NOMO-1 treated with dmso at 0.1 percent for 144 hours (cell line): ENCODE data around the gene MARCHF10.

Experiments used
- DNase-seq: peaks from one replicate; lab custom pipeline; 2025; ENCODE audit not compliant: unreplicated experiment; lab: John Stamatoyannopoulos, UW

Gene MARCHF10

DNA sequence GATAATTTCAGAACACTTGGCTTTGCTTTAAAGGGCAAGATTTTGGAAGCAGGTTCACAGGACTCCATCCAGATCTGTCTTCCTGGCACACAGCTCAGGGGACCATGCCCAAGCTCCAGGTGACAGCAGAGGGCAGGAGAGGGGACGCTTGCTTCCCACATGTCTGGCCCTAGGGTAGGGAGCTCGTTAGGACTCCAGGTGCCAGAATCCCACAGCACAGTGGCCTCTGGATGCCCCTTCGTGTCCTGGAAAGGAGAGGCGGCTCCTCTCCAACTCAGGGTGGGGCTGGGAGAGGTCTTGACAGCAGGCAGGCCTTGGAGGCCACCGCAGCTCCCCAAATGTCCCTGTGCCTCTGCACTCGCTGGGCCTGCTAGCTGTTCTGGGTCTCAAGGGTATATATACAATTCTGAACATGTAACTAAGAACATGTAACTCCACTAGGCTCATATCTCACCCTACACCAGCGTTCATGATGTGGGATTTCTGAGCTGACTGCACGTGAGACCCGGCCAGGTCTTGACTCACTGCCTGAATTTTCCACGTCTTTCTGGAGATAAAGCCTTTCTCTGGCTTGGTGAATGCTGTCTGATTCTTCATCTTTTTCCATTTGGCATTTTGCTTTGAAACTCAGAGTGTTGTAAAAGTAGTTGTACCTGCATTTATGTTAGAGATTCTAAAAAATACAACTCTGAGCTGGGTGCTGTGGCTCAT lies 52.8 kb downstream of the MARCHF10 start:
- DNase-seq: no peak

DNA sequence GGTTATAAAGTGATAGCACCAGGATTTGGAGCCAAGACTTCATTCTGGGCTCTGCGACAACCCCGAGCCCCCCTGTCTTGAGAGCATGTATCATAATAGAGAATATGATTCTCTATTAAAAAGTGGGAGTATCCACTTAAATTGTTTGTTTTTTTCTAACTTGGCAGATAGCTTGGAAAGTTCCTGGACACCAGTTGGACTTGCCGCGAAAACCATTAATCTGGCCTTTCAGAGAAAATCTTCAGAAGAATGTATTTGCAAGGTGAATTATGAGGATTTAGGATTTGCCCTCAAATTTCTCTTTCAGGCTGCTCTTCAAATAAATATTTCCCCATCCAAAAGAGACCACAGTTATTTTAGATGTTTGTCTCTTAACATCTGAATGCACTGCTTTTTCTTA lies 53.5 kb downstream of the MARCHF10 start:
- no peak for DNase-seq

DNA sequence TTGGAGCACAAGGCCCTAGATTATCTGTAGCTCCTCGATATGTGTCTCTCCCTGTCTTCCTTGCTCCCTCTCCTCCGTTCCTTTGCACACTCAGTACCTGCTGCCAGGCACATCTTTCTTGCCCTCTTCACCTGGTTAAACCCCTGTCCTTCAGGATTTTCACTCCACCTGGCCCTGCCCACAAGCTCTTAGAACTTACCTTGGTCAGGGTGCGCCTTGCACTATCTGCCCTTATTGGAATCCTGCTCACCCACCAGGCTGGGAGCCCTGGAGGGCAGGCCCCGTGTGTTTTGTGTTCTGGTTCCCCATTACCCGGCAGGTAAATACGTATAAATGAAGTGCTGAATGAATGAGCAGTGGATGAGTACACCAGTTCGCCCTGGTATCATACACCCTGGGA lies 54.6 kb downstream of the MARCHF10 start:
- DNase-seq: no peak

DNA sequence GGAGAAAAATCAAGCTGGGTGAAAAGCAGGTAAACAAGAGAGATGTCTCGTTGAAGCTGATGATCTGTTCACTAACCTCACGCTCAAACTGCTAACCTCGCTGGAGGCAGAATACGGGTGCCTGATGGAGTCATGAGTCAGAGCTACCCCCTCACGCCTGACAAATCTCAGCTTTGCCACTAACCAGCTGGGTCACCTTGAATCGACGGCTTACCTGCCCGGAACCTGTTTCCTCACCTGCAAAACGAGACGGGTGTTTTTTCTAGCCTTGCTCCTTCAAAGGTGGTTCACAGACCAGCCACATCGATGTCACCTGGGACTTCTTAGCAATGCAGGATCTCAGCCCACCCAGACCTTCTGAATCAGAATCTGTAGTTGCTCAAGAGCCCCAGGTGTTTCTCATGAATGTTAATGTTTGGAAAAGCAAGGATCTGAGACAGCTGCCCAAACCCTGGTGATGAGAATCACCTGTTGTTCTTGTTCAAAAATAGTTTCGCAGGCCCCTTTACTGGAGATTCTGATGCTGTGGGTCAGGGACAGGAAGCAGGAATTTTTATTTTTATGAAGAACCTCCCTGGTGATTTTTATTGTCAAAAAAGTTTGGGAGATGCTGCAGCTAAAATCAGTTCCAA lies 56.9 kb downstream of the MARCHF10 start:
- DNase-seq: no peak

DNA sequence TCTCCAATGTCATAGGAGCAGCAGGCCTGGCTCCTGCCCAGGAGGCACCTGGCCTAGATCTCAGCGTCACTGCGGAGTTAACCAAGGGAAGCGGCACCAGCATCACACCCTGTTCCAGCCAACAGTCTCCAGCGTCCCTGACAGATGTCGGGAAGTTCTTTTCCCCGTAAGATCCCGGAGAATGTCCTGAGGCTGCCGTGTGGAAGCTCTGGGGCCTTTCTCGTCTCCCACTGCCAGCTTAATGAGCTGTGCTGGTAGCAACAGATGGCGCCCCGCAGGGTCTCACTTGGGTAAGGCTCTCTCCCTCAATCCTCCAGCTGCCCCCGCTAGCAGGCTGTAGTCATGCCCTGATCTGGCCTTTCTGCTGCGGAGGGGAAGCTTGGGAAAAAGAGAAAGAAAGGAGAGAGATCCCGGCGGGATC lies 57.5 kb downstream of the MARCHF10 start:
- no peak for DNase-seq

DNA sequence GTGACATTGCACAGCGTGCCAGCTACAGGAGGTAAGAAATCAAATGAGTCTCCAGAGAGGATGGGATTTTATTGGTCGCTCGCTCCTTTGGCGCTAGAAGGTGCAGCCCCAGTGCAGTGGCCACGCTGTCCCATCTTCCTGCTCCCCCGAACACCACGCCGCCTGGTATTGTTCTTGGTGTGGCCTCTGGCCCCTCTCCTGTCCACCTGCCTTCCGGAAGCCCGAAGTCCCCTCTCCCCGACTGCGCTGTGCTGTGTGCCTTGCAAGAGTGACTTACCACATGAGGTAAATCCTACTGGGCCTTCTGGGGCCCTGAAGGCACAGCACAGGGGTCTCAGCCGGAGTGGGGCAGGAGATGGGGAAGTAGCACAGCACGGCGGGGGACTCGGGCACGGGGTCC lies 58.2 kb downstream of the MARCHF10 start:
- DNase-seq: no peak

DNA sequence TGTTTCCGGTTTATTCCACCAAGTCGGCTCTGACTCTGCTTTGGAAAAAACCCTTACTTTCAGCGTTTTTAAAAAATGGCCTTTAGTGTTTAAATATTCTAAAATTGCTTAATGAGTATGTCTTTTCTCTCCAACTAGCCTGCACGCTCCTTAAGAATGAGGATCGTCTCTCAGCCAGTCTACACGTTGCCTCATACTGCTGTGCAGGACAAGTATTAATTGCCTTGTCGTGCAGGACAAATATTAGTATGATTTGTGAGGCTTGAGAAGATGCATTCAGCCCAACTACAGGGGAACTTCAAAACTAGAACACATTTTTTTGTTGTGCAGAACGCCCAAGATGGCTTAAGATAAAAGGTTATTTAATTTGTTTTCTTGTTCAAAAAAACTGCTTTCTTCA lies 61.2 kb downstream of the MARCHF10 start:
- no peak for DNase-seq

DNA sequence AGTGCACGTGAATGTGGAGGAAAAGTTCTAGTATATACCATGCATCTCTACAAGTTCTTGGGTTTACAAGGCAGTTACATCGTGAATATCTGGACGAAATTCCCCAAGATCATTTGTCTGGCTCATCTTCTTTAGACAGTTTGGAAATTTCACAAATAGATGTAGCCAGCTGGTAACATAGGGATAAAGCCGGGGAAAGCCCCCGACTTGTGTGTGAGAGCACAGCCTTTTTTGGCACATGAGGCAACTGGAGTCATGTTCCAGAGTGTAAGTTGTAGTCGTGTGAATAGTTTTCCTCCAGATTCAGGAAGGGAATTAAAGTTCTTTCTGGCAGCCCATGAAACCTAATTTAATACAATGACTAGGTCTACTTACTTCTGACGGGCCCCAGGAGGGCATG lies 62.3 kb downstream of the MARCHF10 start:
- DNase-seq: no peak

DNA sequence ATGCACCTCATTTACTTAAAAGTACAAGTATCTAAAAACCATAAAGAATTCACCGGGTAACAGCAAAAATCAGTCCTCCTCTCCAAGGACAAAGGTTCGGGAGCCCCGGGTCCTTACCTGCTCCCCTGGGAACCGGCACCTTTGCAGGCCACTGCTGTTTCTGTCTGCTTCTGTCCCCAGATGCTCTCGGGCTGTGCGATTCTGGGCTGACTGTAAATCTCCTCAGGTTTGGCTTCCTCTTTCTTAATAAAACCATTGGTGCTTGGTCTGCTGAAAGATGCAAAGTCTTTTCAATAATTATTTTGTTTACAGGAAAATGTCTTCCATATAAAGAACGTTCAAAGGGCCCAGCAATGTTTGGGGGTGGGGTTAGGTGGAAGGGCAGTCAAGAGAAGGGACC lies 63.9 kb downstream of the MARCHF10 start:
- DNase-seq: no peak

DNA sequence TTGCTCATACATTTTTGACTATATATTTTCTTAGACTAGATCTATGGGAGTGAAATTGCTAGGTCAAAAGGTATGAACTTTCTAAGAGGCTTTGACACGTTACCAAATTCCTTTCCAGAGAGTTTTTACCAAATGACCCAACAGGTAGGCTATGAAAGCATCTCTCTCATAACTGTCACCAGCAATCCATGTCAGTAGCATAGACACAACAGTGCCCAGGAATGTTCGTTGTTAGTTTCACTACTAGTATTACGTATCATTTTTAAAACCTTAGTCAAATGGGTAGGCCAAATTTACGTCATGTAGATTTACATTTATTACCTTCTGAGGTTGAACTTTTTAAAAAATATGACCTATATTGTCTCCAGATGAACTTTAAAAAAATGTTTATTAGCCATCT lies 66.8 kb downstream of the MARCHF10 start:
- no peak for DNase-seq

DNA sequence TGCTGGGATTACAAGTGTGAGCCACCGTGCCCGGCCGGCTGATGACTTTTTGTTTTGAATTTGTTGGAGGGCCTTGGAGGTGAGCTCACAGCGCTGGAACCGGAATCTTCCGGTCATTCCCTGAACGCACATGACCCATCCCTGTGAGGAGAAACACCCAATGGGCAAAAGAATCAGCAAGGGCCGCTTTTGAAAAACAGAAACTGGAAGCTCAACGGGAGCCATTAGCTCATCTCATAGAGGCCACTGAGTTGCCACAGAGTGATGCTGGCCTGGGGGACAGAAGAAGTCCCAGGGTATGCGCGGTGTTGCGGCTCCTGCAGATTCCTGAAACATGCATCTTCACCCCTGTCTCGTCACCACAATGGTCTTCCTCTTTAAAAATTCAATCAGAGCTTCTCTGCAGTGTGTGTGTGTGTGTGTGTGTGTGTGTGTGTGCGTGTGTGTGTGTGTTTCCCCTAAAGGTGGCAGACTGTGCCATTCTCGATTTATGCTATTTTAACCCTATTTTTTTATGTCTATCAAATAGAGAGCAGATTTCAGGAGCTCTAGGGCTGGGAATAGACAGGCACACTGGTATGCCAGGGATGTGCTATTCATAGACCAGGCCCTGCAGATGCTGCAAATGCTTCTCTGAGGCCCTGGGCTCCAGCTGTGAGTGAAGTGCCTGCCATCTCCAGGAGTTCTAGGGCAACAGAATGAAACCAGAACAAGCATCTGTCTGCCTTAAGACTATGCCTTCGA lies 68.3 kb downstream of the MARCHF10 start:
- no peak for DNase-seq

DNA sequence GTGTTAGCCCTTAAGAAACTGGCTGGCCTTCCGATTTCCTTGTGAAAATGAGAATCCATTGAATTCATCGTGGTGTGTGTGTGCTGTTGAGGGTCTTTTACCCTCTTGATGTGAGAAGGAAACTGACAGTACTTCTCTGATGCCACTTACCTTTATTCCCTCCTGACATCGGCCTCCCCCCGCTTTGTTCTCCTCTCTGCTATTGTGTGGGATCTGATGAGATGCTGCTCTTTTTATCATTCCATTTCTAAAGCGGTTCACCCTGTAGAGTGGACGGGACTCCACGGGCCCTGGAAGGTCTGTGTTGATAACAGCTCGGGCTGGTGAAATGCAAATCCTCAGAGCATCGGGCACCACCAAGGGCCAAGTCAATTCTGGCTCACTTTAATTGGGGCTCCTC lies 69.8 kb downstream of the MARCHF10 start:
- no peak for DNase-seq

DNA sequence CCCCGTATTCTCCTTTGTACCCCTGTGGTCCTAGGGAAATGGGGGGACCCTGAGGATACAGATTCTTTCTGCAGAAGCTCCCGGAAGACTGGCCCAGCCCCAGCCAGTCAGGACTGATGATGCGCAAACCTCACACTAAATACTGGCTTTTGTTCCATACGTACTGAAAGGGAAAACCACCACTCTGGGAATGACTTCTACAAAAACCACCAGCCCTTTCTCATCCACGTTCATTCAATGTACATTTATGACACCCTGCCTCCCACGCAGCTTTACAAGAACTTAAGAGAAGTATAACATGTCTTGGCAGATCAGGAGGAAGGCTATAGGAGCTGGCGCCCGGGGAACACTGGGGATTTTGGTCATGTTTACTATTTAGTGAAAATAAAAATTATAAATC lies 70.6 kb downstream of the MARCHF10 start:
- DNase-seq: no peak

DNA sequence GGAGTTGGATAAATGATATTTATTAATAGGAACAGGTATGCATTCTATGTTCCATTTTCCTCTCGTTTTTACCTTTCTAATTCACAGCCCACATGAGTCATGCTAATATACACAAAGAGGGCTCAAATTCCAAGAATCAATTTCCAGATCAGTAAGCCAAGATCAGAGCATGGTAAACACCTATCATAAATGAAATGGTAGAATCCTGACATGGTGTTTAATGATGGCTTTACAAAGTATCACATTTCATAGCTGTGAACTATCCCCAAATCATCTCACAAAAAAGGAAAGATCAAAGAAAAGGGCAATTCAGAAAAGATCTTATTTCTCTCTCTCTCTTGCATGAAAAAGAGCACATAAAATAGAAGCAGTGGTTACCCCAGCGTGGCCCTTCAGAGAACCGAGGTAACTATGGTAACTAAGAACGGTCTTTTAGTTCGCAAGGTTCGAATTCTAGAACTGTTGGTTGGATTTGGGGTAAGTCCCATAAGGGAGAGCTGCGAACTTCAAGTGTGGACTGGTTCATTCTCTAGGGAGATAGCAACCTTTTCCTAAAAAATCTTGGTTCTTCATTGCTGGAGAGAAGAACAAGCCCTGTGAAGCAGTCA lies 73.0 kb downstream of the MARCHF10 start:
- DNase-seq: no peak

DNA sequence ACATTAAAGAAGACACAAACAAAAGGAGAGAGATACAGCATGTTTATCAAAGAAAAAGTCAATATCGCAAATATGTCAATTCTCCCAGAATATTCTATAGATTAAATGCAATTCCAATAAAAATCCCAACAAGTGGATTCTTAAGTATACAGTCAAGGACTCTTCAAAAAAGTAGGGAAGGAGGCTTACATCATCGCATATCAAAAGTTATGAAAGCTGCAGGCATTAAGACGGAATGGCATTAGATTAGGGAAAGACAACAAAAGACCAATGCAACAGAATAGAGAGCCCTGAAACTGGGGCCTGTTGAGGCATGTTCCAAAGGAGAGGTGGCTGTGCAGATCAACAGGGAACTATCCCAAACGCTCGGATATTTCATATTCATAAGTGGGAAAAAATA lies 76.0 kb downstream of the MARCHF10 start:
- no peak for DNase-seq

DNA sequence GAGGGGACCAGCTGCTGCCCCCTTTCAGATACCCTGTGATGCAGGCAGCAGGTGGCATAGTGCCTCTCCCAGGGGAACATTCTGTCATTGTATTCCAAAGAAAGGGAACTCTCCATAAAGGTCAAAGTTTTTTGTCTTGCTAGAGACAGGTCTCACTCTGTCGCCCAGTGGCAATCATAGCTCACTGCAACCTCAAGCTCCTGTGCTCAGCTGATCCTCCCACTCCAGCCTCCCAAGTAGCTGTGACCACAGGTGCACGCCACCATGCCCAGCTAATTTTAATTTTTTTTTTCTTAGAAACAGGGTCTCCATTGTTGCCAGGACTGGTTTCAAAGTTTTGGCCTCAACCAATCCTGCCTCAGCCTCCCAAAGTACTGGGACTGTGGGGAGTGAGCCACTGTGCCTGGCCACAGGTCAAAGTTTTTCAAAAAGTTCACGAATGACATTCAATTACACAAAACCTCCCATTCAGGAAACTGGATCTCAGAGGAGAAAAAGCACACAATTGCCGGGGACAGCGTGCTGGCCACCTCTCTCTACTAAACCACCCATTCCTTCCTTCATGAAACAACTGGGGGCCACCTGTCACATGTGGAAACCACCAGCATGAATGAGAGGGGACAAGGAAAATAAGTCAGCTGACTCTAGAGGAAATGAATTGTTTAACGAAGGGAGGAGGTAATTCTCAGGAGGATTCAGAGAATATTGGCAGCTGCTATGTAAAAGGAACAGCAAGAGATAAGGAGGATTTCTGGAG lies 80.0 kb downstream of the MARCHF10 start:
- DNase-seq: no peak

DNA sequence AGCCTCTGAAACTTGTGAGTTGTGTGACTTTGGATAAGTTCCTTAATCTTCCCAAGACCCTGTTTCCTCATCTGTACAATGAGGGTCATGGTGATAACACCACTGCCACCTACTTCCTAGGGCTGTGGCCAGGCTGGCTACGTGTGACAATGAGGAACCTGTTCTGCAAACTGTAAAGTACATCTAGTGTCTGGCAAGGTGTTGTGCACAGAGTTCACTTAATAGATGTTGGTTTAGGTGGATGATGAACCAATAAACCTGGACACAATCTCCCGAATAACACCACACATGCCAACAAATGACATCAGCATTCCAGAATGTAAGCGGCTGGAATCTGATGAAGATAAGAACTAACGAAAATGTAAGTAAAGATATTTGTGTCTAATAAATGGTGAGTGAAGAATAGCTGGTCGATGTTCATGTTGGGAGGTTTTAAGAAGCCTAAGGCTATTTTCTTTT lies 82.3 kb downstream of the MARCHF10 start:
- no peak for DNase-seq

DNA sequence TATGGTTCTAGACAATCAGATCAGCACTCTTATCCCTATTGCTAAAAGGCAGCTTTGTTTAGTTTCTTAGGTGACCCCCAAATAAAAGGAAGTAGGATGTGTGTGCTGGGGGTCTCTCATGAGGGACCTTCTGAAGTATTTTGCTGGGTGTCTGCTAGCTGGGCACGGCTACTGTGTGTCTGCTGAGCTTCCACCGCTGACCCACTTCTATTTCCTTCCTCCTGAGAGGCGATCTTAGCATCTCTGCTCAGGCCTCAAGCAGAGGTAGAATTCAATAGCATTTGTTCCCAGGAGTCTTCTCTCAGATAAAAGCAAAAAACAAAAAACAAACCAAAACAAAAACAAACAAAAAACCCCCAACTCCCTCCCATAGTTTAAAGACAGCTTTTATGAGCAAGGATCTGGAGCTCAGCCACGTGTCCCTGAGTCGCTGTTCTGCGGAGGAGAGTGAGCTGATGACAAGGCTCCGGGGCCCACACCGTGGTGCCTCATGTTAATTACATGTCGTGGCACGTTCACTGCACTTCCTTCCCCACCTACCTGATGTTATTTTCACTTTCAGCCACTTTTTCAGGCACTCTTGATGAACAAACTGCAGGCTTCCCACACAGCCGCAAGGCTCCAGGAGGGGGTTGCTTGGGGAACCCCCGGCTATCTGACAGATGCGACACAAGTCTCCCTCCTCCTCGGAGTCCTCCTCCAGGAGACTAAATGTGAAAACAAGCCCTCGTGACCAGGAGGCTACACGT lies 83.5 kb downstream of the MARCHF10 start:
- DNase-seq: peak; percentile 31

DNA sequence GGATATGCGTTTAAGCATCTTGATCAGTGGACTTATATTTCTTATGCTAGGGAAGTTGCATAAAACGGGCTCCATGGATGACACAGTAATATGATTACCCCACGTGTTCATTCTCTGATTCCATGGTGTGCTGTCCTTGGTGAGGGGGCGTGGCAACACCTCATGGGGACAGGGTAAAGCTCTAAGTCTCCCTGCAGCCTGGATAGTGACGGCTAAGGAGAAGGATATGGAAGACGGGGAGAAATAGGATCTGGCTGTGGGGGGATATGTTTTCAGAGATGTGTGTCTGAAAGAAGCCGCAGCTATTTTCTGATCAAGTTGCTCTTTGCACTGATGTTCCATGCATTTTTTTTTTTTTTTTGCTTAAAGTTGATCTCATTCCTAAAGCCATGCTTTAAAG lies 84.3 kb downstream of the MARCHF10 start:
- no peak for DNase-seq

DNA sequence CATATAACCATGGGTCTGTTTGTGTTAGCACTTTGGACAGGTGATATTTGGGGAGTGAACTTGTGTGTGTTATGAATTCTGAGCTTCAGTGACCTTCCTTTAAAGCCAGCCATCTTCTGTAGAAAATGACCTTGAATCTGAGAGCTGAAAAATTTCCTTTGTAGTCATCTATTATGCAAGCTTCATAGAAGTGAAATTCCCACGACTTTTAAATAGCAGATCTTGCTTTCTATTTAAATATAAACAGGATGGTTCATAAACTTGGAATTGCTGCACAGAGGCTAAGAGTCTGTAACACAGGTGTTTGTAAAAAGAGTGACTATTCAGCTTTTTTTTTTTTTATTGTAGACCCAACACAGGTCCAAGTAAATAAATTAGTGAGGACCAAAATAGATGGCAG lies 85.5 kb downstream of the MARCHF10 start:
- DNase-seq: no peak
